TTC549 (cell line): ENCODE measurements around the gene PRIM2.
"Not testable (repeated sequence)": the region's sequence is repeated elsewhere in the genome, so short reads cannot be mapped to it uniquely, and the experiment has no call there.

Experiments used
- FAIRE-seq: peaks from 2 replicates; lab custom pipeline; 2012; peaks lifted over from hg19 to GRCh38; lab: Jason Lieb, UNC

The PRIM2 gene

GRCh38 chr6:57505251-57505650 lies 187.8 kb downstream of the PRIM2 start:
- not testable (repeated sequence) for FAIRE-seq

DNA sequence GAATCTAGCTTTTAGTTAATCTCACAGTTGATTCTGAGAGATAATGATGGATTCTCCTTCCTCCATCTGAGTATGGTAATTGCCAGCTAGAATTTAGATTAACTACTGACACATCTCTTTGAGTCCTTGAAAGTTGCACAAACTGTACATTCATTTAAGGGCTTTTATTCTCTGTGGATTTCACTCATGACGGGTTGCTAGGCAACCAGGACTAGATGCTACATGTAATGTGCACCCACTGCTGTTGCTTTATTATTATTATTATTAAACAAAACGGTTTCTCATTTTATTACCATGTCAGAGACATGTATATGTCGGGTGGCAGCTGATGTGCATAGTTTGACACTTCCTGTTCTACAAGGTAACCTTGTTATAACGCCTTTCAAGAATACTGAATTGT lies 193.0 kb downstream of the PRIM2 start:
- FAIRE-seq = not testable (repeated sequence)

GRCh38 chr6:57515171-57515570 lies 197.7 kb downstream of the PRIM2 start:
- not testable (repeated sequence) for FAIRE-seq

- FAIRE-seq = not testable (repeated sequence)
These were observed 198.4 kb downstream of the PRIM2 start for GRCh38 chr6:57515845-57516244.

- FAIRE-seq = not testable (repeated sequence)
These were observed 199.3 kb downstream of the PRIM2 start for GRCh38 chr6:57516776-57517175.

- FAIRE-seq = not testable (repeated sequence)
These were observed 201.8 kb downstream of the PRIM2 start for GRCh38 chr6:57519198-57519597.

GRCh38 chr6:57521085-57521484 lies 203.7 kb downstream of the PRIM2 start:
- not testable (repeated sequence) for FAIRE-seq

GRCh38 chr6:57523221-57523620 lies 205.8 kb downstream of the PRIM2 start:
- FAIRE-seq = not testable (repeated sequence)

DNA sequence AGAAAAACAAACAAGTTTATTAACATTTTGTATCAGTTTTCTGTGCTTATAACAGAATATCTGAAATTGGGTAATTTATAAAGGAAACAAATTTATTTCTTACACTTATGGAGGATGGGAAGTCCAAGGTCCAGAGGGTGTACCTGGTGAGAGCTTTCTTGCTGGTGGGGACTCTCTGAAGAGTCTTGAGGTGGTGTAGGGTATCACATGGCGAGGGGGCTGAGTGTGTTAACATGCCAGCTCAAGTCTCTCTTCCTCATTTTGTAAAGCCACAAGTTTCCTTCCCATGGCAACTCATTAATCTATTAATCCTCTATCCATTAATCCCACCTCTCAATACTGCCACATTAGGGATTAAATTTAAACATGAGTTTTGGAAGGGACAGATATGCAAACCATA lies 212.3 kb downstream of the PRIM2 start:
- not testable (repeated sequence) for FAIRE-seq

- FAIRE-seq = not testable (repeated sequence)
These were observed 215.2 kb downstream of the PRIM2 start for GRCh38 chr6:57532660-57533059.

- FAIRE-seq = not testable (repeated sequence)
These were observed 217.7 kb downstream of the PRIM2 start for GRCh38 chr6:57535121-57535520.

GRCh38 chr6:57535994-57536393 lies 218.6 kb downstream of the PRIM2 start:
- peak; percentile 92 for FAIRE-seq

GRCh38 chr6:57537916-57538315 lies 220.5 kb downstream of the PRIM2 start:
- FAIRE-seq = not testable (repeated sequence)

DNA sequence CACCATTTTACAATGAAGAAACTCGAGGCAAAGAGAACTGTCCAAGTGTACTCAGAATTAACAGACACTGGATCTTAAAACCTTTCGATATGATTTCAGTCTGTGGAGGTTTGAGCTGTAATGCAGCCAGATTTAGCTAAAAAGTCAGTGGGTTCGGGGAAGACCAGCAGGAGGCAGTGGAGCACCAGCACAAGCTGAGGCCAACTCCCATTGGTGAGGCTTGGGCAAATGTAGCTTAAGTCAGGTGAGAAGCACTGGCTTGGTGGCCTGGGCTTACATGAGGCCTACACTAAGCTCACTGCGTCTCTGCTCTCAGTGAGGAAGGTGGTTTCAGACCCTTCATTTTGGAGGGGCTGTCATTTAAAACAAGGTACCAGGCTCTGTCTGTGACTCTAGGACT lies 234.5 kb downstream of the PRIM2 start:
- not testable (repeated sequence) for FAIRE-seq

DNA sequence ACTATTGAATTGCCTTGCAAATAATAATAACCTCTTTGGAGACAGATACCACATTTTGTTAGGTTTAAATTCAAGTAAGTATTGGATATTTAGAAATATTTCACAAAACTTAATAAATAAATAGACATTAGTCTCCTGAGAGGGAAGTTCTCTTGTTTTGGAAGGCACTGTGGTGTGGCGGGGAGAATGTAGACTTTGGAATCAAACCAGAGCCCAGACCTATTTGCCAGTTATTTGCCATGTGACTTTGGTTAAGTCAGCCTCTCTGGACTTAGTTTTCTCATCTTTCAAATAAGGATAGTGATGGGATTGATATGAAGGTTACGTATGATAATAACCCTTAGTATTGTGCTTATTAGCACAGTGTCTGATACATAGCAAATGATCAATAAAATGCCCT lies 240.4 kb downstream of the PRIM2 start:
- FAIRE-seq = not testable (repeated sequence)

DNA sequence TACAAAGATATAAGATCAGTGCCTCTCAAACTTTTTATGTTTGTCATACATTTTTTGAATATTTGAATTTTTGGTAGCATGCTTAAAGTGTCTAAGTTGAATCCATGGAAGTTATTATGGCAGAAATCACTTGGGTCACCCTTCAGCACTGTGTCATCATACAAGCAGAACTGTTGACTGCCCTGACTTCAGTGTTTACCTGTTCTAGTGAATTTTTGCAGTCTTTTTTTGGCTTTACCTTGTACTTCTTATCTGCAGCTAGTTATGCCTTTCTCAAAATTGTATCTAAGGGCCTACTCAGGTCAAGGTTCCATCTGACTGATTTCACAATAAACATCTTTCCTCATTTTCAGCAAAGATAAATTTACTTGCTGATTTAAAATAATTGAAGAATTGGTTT lies 241.7 kb downstream of the PRIM2 start:
- FAIRE-seq = not testable (repeated sequence)

DNA sequence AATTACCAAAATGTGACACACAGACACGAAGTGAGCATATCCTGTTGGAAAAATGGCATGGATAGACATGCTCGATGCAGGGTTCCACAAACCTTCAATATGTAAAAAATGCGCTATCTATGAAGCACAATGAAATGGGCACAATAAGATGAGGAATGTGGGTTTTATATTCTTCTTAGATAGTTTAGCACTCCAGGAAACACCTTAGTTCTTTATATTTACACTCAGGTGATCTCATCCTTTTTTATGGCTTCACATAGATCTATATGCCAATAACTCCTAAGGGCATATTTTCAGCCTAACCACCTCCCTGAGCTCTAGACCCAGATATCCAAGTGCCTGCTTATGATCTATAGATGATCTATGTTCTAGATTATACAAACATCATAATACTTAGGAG lies 244.8 kb downstream of the PRIM2 start:
- not testable (repeated sequence) for FAIRE-seq

DNA sequence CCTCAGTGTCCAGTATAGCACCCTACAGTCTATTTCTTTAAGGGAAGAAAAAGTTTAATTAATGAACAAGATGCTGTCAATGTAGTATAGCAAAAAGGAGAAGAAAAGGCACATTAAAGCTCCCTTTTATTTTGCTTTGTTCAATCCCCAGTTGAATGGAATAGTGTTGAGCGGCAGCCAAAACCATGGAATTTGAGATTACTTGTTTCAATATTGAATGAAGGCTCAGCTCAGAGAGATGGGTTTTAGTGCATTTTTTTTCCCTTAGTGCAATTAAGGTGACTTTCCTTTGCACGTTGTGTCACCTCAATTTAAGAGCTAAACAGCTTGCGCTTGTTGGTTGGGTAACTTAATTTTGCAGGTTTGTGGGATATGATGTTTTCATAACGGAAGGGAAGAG lies 254.7 kb downstream of the PRIM2 start:
- FAIRE-seq = not testable (repeated sequence)

GRCh38 chr6:57572844-57573243 lies 255.4 kb downstream of the PRIM2 start:
- FAIRE-seq = not testable (repeated sequence)

DNA sequence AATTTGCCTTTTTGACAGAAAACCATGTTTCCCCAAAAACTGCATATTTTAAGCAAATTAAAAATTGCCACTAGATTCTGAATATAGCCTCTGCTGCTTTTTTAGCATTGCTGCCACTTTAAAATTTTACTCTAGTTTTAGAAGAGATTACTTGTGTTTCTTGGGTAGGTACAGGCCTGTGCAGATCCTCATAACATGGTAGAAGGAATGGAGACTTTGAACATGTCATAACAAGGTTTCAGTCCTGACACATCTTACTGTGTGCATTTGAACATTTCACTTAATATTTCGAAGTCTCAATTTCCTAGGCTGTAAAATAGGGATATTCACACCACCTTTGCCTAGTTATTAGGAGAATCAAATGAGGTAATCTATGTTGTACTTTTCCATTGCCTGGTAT lies 259.6 kb downstream of the PRIM2 start:
- not testable (repeated sequence) for FAIRE-seq

GRCh38 chr6:57579489-57579888 lies 262.1 kb downstream of the PRIM2 start:
- peak; percentile 93 for FAIRE-seq

DNA sequence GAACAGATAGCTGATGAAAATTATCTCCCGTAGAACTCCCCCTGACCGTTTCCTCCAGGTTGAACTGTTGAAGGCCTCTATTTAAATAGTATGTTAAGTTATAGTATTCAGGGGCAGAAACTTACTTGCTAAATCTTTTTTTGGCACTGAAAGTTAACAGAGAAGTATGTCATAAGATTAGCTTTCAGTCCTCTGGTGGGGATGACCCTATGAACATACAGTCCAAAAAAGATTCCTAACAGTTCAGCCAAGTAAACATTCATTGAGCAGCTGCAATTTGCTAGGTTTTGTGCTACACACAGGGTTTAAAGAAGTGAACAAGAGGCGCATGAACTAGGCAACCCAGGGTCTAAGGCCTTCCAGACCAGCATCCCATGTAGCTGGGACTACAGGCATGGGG lies 264.2 kb downstream of the PRIM2 start:
- not testable (repeated sequence) for FAIRE-seq

DNA sequence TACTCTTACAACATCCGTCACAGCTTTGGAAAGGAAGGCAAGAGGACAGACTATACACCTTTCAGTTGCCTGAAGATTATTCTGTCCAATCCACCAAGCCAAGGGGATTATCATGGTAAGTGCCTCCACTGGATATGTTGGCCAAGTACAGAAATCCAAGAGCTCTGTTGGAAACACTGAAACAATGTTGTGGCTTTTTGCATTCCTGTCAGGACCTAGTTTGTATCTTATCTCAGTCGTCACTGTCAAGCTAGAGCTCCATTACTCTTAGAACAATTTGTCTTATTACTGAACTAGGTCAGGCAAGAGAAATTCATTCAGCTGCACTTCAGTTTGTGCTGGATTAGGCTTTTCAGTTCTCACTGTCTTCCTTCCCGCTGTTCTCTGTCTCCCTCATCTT lies 283.7 kb downstream of the PRIM2 start:
- not testable (repeated sequence) for FAIRE-seq

GRCh38 chr6:57605303-57605702 lies 287.9 kb downstream of the PRIM2 start:
- FAIRE-seq = not testable (repeated sequence)

- FAIRE-seq = not testable (repeated sequence)
These were observed 288.9 kb downstream of the PRIM2 start for GRCh38 chr6:57606331-57606730.
